Neural progenitor cell (in vitro differentiated cells): ENCODE measurements around the gene ZNF277. TPM values are rescaled to one million over a fixed set of nuclear protein-coding genes. Genes with fewer than 3 reads are reported as not detected.

Experiments used
- DNase-seq: peaks from one replicate; pipeline ENCODE4 v3.0.0-alpha.2; 2016; ENCODE audit warnings: low spot score
- H2AFZ ChIP-seq: fragments of 200-600 bp; sonication (generic); replicated peaks from 2 replicates; pipeline ENCODE4 v1.6.1; 2016; ENCODE audit warnings: antibody characterized with exemption
- H3F3A ChIP-seq: fragments of 200-600 bp; sonication (generic); 2 replicates; pipeline ENCODE4 v1.6.1; 2016; ENCODE audit warnings: antibody characterized with exemption, low read depth
- H3K27ac ChIP-seq: fragments of 200-600 bp; sonication (generic); 2 replicates; pipeline ENCODE4 v1.5.1; 2016; ENCODE audit warnings: mild to moderate bottlenecking
- H3K27me3 ChIP-seq: fragments of 200-600 bp; sonication (generic); 2 replicates; pipeline ENCODE4 v1.6.1; 2016; ENCODE audit warnings: mild to moderate bottlenecking, moderate library complexity
- H3K36me3 ChIP-seq: fragments of 200-600 bp; sonication (generic); 2 replicates; pipeline ENCODE4 v1.5.1; 2016
- H3K4me1 ChIP-seq: fragments of 200-600 bp; sonication (generic); 2 replicates; pipeline ENCODE4 v1.6.1; 2016; ENCODE audit warnings: mixed run types
- H3K4me2 ChIP-seq: fragments of 200-600 bp; sonication (generic); 2 replicates; pipeline ENCODE4 v1.6.1; 2016
- H3K4me3 ChIP-seq: fragments of 200-600 bp; sonication (generic); 2 replicates; pipeline ENCODE4 v1.5.1; 2016
- H3K79me2 ChIP-seq: fragments of 200-600 bp; sonication (generic); 2 replicates; pipeline ENCODE4 v1.6.1; 2016; ENCODE audit warnings: low read depth
- H3K9ac ChIP-seq: fragments of 200-600 bp; sonication (generic); 2 replicates; pipeline ENCODE4 v1.6.1; 2016
- H3K9me3 ChIP-seq: fragments of 200-600 bp; sonication (generic); 2 replicates; pipeline ENCODE4 v1.5.1; 2016; ENCODE audit warnings: low read depth
- H4K20me1 ChIP-seq: fragments of 200-600 bp; sonication (generic); 2 replicates; pipeline ENCODE4 v1.6.1; 2016; ENCODE audit warnings: low read depth
- H3K27ac Mint-ChIP-seq: 3 replicates; pipeline ENCODE4 v1.8.0; 2021; ENCODE audit warnings: mixed read lengths
- H3K27me3 Mint-ChIP-seq: 2 replicates; pipeline ENCODE4 v1.8.0; 2022; ENCODE audit warnings: low read depth, mild to moderate bottlenecking, inconsistent platforms, moderate library complexity, mixed read lengths; ENCODE audit not compliant: insufficient read depth
- H3K36me3 Mint-ChIP-seq: 3 replicates; pipeline ENCODE4 v1.8.0; 2021; ENCODE audit warnings: mixed read lengths
- H3K4me1 Mint-ChIP-seq: 3 replicates; pipeline ENCODE4 v1.8.0; 2021; ENCODE audit warnings: mixed read lengths
- H3K4me3 Mint-ChIP-seq: 3 replicates; pipeline ENCODE4 v1.8.0; 2021; ENCODE audit warnings: mild to moderate bottlenecking, moderate library complexity, mixed read lengths
- H3K9me3 Mint-ChIP-seq: 3 replicates; pipeline ENCODE4 v1.8.0; 2020; ENCODE audit warnings: mixed read lengths
- EZH2 ChIP-seq: fragments of 200-600 bp; sonication (generic); IDR thresholded peaks from 2 replicates; pipeline ENCODE4 v1.6.1; 2017; ENCODE audit warnings: antibody characterized with exemption, mild to moderate bottlenecking, moderate library complexity
- EZH2phosphoT487 ChIP-seq: fragments of 200-600 bp; sonication (generic); IDR thresholded peaks from 2 replicates; pipeline ENCODE4 v1.6.1; 2017; ENCODE audit warnings: antibody characterized with exemption
- total RNA-seq: library from RNA; depleted of rRNA; stranded (reverse); fragments of >200 nt; gene quantifications from 2 replicates; pipeline ENCODE4 v1.2.3, GENCODE V29; 2015; ENCODE audit warnings: low replicate concordance
- TF ChIP-seq, protein P1 (sequence below): fragments of 200-600 bp; sonication (generic); IDR thresholded peaks from 2 replicates; pipeline ENCODE4 v1.5.1; 2017; ENCODE audit warnings: antibody characterized with exemption, mild to moderate bottlenecking

The ZNF277 gene
- total RNA-seq, 1 donor from 2014 or later: 55.5 TPM

DNA sequence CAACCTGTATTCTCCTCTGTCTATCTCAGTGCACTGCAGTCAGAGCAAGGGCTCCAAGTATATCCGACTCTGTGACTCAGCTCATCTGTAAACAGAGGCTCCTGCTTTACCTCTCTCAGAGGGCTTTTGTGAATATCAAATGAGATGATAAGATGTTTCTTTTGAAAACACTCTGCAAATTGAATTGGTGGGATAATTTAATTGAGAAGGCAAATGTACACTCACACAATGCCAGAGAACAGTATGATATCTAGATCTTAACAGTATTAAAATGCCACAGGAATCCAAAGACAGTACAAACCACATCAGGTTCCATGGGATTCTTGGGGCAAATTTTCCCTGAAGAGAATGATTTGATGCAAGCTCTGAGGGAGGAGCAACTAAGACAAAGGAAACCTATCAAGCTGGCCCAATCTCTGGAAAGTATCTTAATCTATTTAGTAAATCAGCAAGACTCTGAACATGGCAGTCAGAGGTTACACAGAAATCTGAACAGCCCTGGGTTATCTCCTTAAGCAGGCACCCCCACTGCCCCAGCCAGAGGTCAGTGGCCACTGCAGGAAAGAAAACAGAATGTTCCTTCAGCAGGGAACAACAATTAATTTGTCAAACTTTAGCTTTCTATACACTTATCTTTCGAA is 46.2 kb upstream of the ZNF277 start:
- peak overlapping the region; percentile 20 for H3K4me2 ChIP-seq
- no peak overlapping the region for H2AFZ ChIP-seq

DNA sequence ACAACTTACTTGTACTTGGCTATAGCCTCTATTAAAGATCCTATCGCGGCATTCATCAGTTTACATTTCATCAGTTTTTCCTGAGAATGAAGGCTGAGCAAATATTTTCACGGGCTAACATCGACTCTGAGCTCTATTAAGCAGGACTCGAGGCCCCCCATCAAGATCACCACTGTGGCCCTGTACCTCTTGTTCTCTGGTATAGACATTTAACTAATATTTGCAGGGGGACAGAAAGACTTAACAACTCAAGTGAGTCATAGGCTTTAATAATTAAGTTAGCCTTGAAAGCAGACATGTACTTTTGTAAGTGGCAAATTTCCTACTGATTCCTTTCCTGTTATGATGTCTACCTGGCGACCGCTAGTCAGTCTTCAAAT is 45.7 kb upstream of the ZNF277 start:
- peak overlapping the region; percentile 72 for H3K4me3 Mint-ChIP-seq
- peak overlapping the region; percentile 20 for H3K4me2 ChIP-seq
- no peaks in the 10 kb centered on the region for H3K36me3 ChIP-seq
- H3K9me3 ChIP-seq: no peaks in the 10 kb centered on the region
- peaks cover 28% of the 10 kb centered on the region for H3F3A ChIP-seq
- H4K20me1 ChIP-seq: peaks cover 19% of the 10 kb centered on the region
- peaks cover 42% of the 10 kb centered on the region for H3K4me1 ChIP-seq
- DNase-seq: no peak
- H2AFZ ChIP-seq: no peak overlapping the region
- H3K36me3 Mint-ChIP-seq: peaks cover 2% of the 10 kb centered on the region
- H3K27ac ChIP-seq: no peak overlapping the region
- H3K27me3 ChIP-seq: no peaks in the 10 kb centered on the region
- no peaks in the 10 kb centered on the region for H3K79me2 ChIP-seq
- no peak overlapping the region for H3K4me3 ChIP-seq
- H3K27ac Mint-ChIP-seq: peak overlapping the region; percentile 95
- H3K9ac ChIP-seq: no peak overlapping the region
- no peaks in the 10 kb centered on the region for H3K9me3 Mint-ChIP-seq
- H3K27me3 Mint-ChIP-seq: peaks cover 2% of the 10 kb centered on the region
- peaks cover 57% of the 10 kb centered on the region for H3K4me1 Mint-ChIP-seq
- no peak for TF ChIP-seq EZH2
- TF ChIP-seq, protein P1, sequence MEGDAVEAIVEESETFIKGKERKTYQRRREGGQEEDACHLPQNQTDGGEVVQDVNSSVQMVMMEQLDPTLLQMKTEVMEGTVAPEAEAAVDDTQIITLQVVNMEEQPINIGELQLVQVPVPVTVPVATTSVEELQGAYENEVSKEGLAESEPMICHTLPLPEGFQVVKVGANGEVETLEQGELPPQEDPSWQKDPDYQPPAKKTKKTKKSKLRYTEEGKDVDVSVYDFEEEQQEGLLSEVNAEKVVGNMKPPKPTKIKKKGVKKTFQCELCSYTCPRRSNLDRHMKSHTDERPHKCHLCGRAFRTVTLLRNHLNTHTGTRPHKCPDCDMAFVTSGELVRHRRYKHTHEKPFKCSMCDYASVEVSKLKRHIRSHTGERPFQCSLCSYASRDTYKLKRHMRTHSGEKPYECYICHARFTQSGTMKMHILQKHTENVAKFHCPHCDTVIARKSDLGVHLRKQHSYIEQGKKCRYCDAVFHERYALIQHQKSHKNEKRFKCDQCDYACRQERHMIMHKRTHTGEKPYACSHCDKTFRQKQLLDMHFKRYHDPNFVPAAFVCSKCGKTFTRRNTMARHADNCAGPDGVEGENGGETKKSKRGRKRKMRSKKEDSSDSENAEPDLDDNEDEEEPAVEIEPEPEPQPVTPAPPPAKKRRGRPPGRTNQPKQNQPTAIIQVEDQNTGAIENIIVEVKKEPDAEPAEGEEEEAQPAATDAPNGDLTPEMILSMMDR: no peak
- no peak for TF ChIP-seq EZH2phosphoT487

More for the DNA sequence above, 46.2 kb upstream of the ZNF277 start:
- peaks cover 42% of the 10 kb centered on the region for H3K4me1 ChIP-seq
- Mint-ChIP-seq H3K9me3 (no peaks in the 10 kb centered on the region), H3K4me3 (peak overlapping the region; percentile 72), H3K36me3 (peaks cover 2% of the 10 kb centered on the region), H3K27ac (peak overlapping the region; percentile 95), H3K4me1 (peaks cover 55% of the 10 kb centered on the region), H3K27me3 (peaks cover 2% of the 10 kb centered on the region)
- no peaks in the 10 kb centered on the region for H3K9me3 ChIP-seq
- H3K4me3 ChIP-seq: no peak overlapping the region
- peaks cover 19% of the 10 kb centered on the region for H4K20me1 ChIP-seq
- no peak overlapping the region for H3K27ac ChIP-seq
- H3K27me3 ChIP-seq: no peaks in the 10 kb centered on the region
- no peaks in the 10 kb centered on the region for H3K79me2 ChIP-seq
- H3K36me3 ChIP-seq: no peaks in the 10 kb centered on the region
- H3F3A ChIP-seq: peaks cover 28% of the 10 kb centered on the region
- DNase-seq: peak; percentile 19
- no peak overlapping the region for H3K9ac ChIP-seq
- TF ChIP-seq EZH2phosphoT487 (no peak), EZH2 (no peak)
- TF ChIP-seq, protein P1: no peak

DNA sequence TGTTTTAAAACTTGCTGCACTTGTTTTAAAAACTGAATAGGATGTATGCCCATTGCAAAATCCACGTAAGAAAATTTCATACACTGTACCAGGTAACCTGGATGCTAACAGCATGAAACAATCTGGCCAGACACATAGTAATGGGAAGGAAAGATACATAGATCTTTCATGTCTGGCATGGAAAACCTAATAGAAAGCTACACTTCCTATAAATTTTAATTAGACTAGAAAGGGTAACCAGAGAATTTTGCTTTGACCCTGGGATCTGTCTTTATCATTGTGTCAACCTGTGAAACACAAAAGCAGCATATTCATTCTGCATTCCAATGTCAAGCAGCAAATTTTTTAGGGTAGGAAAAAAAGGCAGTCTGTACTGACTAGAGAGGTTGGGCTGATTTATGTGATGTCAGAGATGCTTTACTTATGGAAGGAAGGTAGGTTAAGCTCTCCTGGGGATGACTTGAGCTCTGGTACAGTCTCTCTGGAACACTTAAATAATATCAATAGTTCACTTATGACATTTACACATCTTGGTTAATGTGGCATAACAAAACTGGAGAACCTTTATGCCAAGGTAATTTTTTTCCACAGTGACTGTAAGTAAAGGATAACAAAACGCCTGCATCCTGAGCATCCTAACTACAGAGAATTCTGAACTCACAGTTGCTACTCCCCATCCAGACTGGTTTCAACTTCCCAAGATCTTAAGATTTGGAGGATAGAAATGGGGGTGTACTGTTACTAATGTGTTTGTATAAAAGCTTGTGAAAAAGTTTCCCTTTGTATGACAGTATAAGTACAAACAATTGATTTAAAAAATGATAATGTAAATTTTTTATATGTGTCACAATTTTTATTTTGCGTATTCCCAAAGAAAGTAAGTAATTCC is 45.0 kb upstream of the ZNF277 start:
- Histone ChIP-seq H2AFZ (no peak overlapping the region), H3F3A (peaks cover 28% of the 10 kb centered on the region), H3K4me1 (peaks cover 42% of the 10 kb centered on the region), H3K9ac (no peak overlapping the region), H4K20me1 (peaks cover 19% of the 10 kb centered on the region), H3K27me3 (no peaks in the 10 kb centered on the region), H3K27ac (no peak overlapping the region), H3K9me3 (no peaks in the 10 kb centered on the region), H3K4me2 (peak overlapping the region; percentile 65), H3K79me2 (no peaks in the 10 kb centered on the region), H3K4me3 (peak overlapping the region; percentile 18), H3K36me3 (no peaks in the 10 kb centered on the region)
- Mint-ChIP-seq H3K4me1 (peaks cover 59% of the 10 kb centered on the region), H3K36me3 (no peaks in the 10 kb centered on the region), H3K4me3 (peak overlapping the region; percentile 9), H3K9me3 (no peaks in the 10 kb centered on the region), H3K27ac (no peak overlapping the region), H3K27me3 (no peaks in the 10 kb centered on the region)
- TF ChIP-seq, protein P1: no peak
- TF ChIP-seq EZH2phosphoT487 (no peak), EZH2 (no peak)
- DNase-seq: no peak
